Skeletal muscle satellite cell (primary cell): Measurements from ENCODE around the gene TBC1D1.

Experiments used
- H3K27me3 ChIP-seq: 2 replicates; pipeline ENCODE4 v1.7.0; 2013; ENCODE audit warnings: low read length; ENCODE audit not compliant: control insufficient read depth, insufficient read depth
- H3K36me3 ChIP-seq: 2 replicates; pipeline ENCODE4 v1.7.0; 2013; ENCODE audit warnings: mild to moderate bottlenecking, control low read depth, low read length; ENCODE audit not compliant: insufficient read depth
- H3K4me1 ChIP-seq: 2 replicates; pipeline ENCODE4 v1.7.0; 2013; ENCODE audit warnings: low read length; ENCODE audit not compliant: control insufficient read depth, insufficient read depth
- H3K4me2 ChIP-seq: 2 replicates; pipeline ENCODE4 v1.7.0; 2013; ENCODE audit warnings: mild to moderate bottlenecking, low read length
- H3K4me3 ChIP-seq: 2 replicates; pipeline ENCODE4 v1.7.0; 2013; ENCODE audit warnings: low read length
- H3K9ac ChIP-seq: 2 replicates; pipeline ENCODE4 v1.7.0; 2013; ENCODE audit warnings: mild to moderate bottlenecking, low read depth, low read length, moderate library complexity
- H3K9me3 ChIP-seq: replicated peaks from 2 replicates; pipeline ENCODE4 v1.7.0; 2013; ENCODE audit warnings: mild to moderate bottlenecking, control low read depth, low read length

TBC1D1 gene

DNA sequence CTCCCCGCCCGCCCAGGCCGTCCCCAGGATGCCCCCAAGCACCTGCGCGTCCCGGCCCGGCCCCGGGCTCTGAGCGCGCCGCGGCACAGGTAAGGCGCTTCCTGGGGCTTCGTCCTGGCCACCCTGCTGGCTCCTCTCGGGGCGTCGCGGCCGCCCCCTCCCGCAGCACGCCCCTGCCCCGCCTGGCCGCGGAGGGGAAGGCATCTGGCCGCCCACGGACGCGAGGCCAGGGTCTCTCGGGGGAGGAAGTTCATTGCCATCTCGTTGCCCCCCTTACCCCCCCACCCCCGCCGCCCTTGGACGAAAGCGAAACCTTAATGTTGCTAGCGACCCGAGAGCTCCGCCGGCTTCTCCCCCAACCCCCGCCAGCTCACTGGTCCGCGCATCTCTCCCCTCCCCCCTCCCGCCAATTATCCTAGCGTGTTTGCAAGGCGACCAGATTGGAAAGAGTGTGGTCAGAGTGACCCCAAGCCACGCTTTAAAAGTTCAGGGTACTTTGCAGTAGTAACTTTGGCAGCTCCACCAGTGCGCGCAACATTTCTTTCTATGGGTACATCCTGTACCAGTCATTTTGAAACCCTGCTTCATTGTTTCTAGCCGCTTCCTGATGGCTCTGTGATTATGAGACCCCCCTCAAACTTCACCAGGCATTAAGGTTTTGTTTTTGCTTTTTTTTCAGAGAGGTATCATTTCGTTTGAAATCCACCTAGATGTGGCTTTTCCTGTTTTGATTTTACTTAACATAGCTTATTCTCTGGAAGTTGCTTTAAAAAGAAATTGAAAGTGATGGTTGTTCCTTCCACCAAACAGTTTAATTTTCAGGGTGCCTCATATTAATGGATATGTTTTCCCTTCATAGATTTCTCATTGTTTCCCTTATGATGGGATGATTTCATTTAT, 626 bp downstream of the TBC1D1 start:
- Histone ChIP-seq H3K4me3 (peak overlapping the region; percentile 86), H3K27me3 (peaks cover 33% of the 10 kb centered on the region), H3K9ac (peak overlapping the region; percentile 32), H3K9me3 (no peaks in the 10 kb centered on the region), H3K4me1 (peaks cover 10% of the 10 kb centered on the region), H3K4me2 (peak overlapping the region; percentile 94), H3K36me3 (no peaks in the 10 kb centered on the region)

DNA sequence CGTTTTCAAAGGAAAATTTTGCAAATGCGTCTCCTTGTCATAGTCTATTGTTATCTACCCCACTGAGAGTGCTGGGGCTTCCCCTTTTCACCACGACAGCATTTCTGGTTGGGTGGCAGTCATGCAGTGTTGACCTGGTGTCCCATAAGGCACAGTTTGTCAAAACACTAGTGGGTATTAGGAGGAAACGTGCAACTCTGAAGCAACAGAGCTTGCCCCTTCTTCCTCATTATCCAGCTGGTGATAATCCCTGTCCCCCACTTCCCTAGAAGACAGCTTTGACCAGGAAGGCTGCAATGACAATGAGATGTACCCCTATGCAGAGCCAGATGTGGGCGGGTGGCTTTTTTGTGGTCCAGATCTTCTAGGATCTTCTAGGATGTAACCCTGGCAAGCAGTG, 1.8 kb downstream of the TBC1D1 start:
- Histone ChIP-seq H3K4me3 (no peak overlapping the region), H3K4me2 (no peak overlapping the region), H3K4me1 (peaks cover 10% of the 10 kb centered on the region), H3K9me3 (no peaks in the 10 kb centered on the region), H3K27me3 (peaks cover 35% of the 10 kb centered on the region), H3K36me3 (no peaks in the 10 kb centered on the region), H3K9ac (no peak overlapping the region)

DNA sequence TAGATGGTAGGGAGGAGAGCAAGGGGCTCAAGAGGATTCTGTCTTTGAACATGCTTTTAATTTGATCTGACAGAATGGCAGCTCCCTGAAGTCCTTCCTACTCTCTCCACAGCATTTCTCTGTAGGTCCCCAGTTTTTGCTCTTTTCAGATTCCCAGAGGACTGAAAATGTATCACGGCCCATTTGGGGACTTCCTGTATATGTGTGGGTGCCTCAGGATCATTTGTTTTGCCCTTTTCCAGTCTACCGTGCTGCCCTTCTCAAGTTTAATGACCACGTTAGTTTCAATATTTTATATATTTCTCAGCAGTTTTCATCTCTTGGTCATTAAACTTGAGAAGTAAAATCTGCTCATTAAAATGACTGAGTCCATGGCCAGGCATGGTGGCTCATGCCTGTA, 2.3 kb downstream of the TBC1D1 start:
- H3K4me2 ChIP-seq: no peak overlapping the region
- no peak overlapping the region for H3K4me3 ChIP-seq
- no peak overlapping the region for H3K9ac ChIP-seq

GRCh38 chr4:37895271-37895670, 4.4 kb downstream of the TBC1D1 start:
- Histone ChIP-seq H3K4me1 (peaks cover 4% of the 10 kb centered on the region), H3K4me2 (no peak overlapping the region), H3K9ac (no peak overlapping the region), H3K9me3 (no peaks in the 10 kb centered on the region), H3K27me3 (peaks cover 24% of the 10 kb centered on the region), H3K36me3 (no peaks in the 10 kb centered on the region), H3K4me3 (no peak overlapping the region)

More for the DNA sequence above, 2.3 kb downstream of the TBC1D1 start:
- Histone ChIP-seq H3K36me3 (no peaks in the 10 kb centered on the region), H3K4me1 (peaks cover 10% of the 10 kb centered on the region), H3K27me3 (peaks cover 35% of the 10 kb centered on the region), H3K9me3 (no peaks in the 10 kb centered on the region)

- Histone ChIP-seq H3K9me3 (no peaks in the 10 kb centered on the region), H3K4me2 (no peak overlapping the region), H3K27me3 (peaks cover 22% of the 10 kb centered on the region), H3K36me3 (no peaks in the 10 kb centered on the region), H3K9ac (no peak overlapping the region), H3K4me1 (no peaks in the 10 kb centered on the region), H3K4me3 (no peak overlapping the region)
Observed at GRCh38 chr4:37896206-37896860, 5.4 kb downstream of the TBC1D1 start.

DNA sequence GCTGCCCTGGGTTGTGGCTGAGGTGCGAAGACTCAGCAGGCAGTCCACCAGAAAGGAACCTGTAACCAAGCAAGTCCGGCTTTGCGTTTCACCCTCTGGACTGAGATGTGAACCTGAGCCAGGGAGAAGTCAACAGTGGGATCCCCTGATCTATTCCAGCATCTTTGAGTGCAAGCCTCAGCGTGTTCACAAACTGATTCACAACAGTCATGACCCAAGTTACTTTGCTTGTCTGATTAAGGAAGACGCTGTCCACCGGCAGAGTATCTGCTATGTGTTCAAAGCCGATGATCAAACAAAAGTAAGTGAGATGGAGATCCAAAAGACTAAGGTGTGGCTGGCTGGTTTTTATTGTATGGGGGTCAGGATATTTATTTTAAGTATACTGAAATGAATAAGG, 11.3 kb downstream of the TBC1D1 start:
- Histone ChIP-seq H3K9me3 (no peaks in the 10 kb centered on the region), H3K9ac (no peak overlapping the region), H3K27me3 (peaks cover 8% of the 10 kb centered on the region), H3K4me3 (no peak overlapping the region), H3K4me2 (no peak overlapping the region), H3K36me3 (no peaks in the 10 kb centered on the region), H3K4me1 (no peaks in the 10 kb centered on the region)

DNA sequence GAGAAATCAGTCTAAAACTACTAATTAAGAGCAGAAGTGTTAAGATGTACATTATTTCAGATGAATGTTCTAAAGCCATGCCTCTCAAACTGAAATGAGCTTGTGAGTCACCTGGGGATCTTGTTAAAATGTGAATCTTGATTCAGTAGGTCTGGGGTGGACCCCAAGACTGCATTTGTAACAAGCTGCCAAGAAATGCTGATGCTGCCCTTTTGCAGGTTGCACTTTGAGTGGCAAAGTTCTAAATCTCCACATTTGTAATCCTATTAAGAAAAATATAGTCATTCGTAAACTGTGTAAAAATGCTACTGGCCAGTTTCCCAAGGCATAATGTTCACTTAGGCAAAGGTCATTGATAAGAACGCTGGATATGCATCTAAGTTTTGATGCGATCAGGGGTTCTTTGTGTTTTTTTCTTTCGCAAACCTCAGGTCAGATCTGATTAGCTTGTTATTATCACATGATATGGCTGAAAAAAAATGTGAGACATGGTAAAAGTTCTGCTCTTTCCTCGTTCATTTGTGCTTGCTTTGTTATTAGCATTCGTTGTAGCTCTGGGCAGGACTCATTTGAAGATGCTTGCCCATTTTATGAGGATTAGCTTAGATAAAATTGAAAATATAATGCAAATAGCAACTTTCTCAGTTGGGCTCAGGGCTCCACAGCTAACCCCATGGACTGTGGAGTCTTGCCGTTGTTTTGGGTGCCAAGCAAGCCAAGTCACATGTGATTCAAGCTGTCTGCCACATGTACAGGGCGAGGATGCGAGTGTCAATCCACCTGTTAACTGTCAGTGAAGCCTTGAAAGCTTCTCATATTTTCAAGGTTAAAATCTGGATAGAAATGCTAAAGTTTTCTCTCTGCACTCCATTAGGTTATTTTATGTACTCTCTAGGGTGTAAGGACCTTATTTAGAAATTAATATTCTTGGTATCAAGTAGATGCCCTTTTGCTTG, 12.1 kb downstream of the TBC1D1 start:
- Histone ChIP-seq H3K27me3 (peaks cover 5% of the 10 kb centered on the region), H3K9ac (no peak overlapping the region), H3K4me2 (no peak overlapping the region), H3K36me3 (no peaks in the 10 kb centered on the region), H3K4me1 (peaks cover 3% of the 10 kb centered on the region), H3K4me3 (no peak overlapping the region), H3K9me3 (no peaks in the 10 kb centered on the region)

DNA sequence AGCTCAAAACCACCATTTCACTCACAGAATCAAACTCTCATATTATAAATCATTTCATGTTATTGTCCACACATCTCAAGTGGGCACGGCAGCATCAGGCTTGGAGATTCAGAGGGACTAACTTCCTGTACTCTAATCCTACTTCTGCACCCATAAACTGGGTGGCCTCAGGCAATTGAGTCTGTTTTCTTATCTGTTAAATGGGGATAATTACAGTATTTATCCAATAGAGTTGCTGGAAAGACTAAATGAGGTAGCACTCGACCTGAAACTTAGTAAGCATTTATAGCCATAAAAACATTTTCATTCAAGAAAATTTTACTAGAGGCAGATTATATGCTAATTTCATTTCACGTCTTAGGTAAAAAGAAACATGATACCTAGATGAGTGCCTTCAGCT, 13.0 kb downstream of the TBC1D1 start:
- no peaks in the 10 kb centered on the region for H3K36me3 ChIP-seq
- H3K4me3 ChIP-seq: no peak overlapping the region
- H3K27me3 ChIP-seq: no peaks in the 10 kb centered on the region
- H3K4me1 ChIP-seq: peaks cover 10% of the 10 kb centered on the region
- H3K4me2 ChIP-seq: no peak overlapping the region
- H3K9me3 ChIP-seq: no peaks in the 10 kb centered on the region
- no peak overlapping the region for H3K9ac ChIP-seq

DNA sequence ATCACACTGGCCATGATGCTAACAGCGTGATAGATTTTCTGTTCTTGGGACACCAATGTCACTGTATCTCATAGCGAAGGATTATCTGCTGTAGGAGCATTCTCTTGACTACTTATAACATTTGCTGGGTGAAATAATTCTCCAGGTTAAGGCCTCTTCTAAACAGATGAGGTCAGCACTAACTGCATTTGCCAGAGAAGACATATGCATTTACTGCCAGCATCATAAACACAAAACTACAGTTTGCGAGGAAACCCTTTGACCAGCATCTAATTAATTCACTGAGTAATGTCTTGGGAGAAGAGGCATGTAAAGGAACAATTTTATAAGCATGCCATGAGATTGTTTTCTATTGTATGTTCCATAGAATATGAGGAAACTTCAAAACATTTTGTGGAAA, 13.9 kb downstream of the TBC1D1 start:
- Histone ChIP-seq H3K9me3 (no peaks in the 10 kb centered on the region), H3K27me3 (no peaks in the 10 kb centered on the region), H3K9ac (no peak overlapping the region), H3K4me3 (no peak overlapping the region), H3K4me2 (no peak overlapping the region), H3K4me1 (peaks cover 20% of the 10 kb centered on the region), H3K36me3 (no peaks in the 10 kb centered on the region)

DNA sequence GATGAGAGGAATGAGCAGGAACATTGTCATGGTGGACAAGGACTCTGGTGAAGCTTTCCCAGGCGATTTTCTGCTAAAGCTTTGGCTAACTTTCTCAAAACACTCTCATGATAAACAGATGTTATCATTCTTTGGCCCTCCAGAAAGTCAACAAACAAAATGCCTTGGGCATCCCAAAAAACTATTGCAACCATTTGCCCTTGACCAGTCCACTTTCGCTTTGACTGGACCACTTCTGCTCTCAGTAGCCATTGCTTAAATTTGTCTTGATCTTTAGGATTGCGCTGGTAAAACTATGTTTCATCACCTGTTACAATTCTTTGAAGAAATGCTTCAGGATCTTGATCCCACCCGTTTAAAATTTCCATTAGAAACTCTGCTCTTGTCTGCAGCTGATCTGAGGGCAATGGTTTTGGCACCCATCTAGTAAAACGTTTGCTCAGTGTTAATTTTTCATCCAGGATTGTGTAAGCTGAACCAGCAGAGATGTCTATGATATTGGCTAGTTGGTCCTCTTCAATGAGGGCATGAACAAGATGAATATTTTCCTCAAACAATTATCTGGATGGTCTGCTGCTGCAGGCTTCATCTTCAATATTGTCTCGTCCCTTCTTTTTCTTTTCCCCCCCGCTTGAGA, 14.8 kb downstream of the TBC1D1 start:
- Histone ChIP-seq H3K4me3 (no peak overlapping the region), H3K36me3 (no peaks in the 10 kb centered on the region), H3K9me3 (no peaks in the 10 kb centered on the region), H3K9ac (no peak overlapping the region), H3K27me3 (no peaks in the 10 kb centered on the region), H3K4me1 (peaks cover 24% of the 10 kb centered on the region), H3K4me2 (no peak overlapping the region)
